WERI-Rb-1 (cell line): ENCODE measurements around the gene NXPE4.
"Not testable (repeated sequence)": the region's sequence is repeated elsewhere in the genome, so short reads cannot be mapped to it uniquely, and the experiment has no call there.

Source experiments
- DNase-seq: peaks from one replicate; pipeline ENCODE4 v3.0.0-alpha.2; 2020
- H3K27ac ChIP-seq: fragments of 250-450 bp; sonication (Bioruptor Pico); 2 replicates; pipeline ENCODE4 v1.5.1; 2020; ENCODE audit warnings: mild to moderate bottlenecking, moderate library complexity
- H3K27me3 ChIP-seq: fragments of 250-450 bp; sonication (Bioruptor Pico); 2 replicates; pipeline ENCODE4 v1.5.1; 2021; ENCODE audit warnings: mild to moderate bottlenecking, low read depth, moderate library complexity; ENCODE audit not compliant: insufficient read depth, severe bottlenecking
- H3K36me3 ChIP-seq: fragments of 250-450 bp; sonication (Bioruptor Pico); 2 replicates; pipeline ENCODE4 v1.5.1; 2020; ENCODE audit warnings: mild to moderate bottlenecking, moderate library complexity
- H3K4me3 ChIP-seq: 2 replicates; pipeline ENCODE4 v1.5.1; 2011; ENCODE audit warnings: low read depth, mild to moderate bottlenecking, control low read depth, low read length
- H3K9me3 ChIP-seq: fragments of 250-450 bp; sonication (Bioruptor Pico); 2 replicates; pipeline ENCODE4 v1.5.1; 2021; ENCODE audit warnings: mild to moderate bottlenecking, moderate library complexity; ENCODE audit not compliant: severe bottlenecking
- TF ChIP-seq, protein P1 (sequence below): IDR thresholded peaks from 2 replicates; pipeline ENCODE4 v1.5.1; 2011; ENCODE audit warnings: low read depth, mild to moderate bottlenecking, control low read depth, inconsistent platforms, low read length

NXPE4 gene

DNA sequence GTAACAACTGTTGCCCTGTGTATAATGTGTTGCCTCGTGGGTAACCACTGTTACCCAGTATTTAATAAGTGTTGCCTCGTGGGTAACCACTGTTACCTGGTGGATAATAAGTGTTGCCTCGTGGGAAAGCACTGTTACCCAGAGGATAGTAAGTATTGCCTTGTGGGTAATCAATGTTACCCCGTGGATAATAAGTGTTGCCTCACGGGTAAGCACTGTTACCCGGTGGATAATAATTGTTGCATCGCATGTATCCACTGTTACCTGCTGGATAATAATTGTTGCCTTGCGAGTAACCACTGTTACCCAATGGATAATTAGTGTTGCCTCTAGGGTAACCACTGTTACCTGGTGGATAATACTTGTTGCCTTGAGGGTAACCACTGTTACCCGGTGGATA lies 17.1 kb upstream of the NXPE4 start:
- no peaks in the 10 kb centered on the region for H3K27me3 ChIP-seq
- peaks cover 53% of the 10 kb centered on the region for H3K9me3 ChIP-seq
- no peak overlapping the region for H3K27ac ChIP-seq
- H3K4me3 ChIP-seq = no peak overlapping the region
- no peak for DNase-seq
- TF ChIP-seq, protein P1, sequence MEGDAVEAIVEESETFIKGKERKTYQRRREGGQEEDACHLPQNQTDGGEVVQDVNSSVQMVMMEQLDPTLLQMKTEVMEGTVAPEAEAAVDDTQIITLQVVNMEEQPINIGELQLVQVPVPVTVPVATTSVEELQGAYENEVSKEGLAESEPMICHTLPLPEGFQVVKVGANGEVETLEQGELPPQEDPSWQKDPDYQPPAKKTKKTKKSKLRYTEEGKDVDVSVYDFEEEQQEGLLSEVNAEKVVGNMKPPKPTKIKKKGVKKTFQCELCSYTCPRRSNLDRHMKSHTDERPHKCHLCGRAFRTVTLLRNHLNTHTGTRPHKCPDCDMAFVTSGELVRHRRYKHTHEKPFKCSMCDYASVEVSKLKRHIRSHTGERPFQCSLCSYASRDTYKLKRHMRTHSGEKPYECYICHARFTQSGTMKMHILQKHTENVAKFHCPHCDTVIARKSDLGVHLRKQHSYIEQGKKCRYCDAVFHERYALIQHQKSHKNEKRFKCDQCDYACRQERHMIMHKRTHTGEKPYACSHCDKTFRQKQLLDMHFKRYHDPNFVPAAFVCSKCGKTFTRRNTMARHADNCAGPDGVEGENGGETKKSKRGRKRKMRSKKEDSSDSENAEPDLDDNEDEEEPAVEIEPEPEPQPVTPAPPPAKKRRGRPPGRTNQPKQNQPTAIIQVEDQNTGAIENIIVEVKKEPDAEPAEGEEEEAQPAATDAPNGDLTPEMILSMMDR = no peak
- no peaks in the 10 kb centered on the region for H3K36me3 ChIP-seq

- not testable (repeated sequence) for H3K27me3 ChIP-seq, DNase-seq, H3K4me3 ChIP-seq, H3K36me3 ChIP-seq, H3K27ac ChIP-seq
- peaks cover 51% of the 10 kb centered on the region for H3K9me3 ChIP-seq
Observed at GRCh38 chr11:114612199-114612598, 16.6 kb upstream of the NXPE4 start.

DNA sequence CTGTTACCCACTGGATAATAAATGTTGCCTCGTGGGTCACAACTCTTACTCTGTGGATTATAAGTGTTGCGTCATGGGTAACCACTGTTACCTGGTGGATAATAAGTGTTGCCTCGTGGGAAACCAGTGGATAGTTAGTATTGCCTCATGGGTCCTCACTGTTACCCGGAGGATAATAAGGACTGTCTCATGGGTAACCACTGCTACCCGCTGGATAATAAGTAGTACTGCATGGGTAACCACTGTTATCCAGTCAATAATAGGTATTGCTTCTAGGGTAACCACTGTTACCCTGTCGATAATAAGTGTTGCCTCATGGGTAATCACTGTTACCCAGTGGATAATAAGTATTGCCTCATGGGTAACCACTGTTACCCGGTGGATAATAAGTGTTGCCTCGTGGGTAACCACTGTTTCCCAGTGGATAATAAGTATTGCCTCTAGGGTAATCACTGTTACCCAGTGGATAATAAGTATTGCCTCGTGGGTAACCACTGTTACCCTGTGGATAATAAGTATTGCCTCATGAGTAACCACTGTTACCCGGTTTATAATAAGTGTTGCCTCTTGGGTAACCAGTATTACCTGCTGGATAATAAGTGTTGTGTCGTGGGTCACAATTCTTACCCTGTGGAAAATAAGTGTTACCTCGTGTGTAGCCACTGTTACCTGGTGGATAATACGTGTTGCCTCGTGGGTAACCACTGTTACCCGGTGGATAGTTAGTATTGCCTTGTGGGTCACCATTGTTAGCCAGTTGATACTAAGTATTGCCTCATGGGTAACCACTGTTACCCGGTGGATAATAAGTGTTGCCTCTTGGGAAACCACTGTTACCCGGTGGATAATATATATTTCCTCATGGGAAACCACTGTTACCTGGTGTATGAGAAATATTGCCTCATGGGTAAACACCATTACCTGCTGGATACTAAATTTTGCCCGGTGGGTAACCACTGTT lies 15.7 kb upstream of the NXPE4 start:
- Histone ChIP-seq H3K27me3 (no peaks in the 10 kb centered on the region), H3K36me3 (no peaks in the 10 kb centered on the region), H3K9me3 (peaks cover 47% of the 10 kb centered on the region), H3K4me3 (no peak overlapping the region), H3K27ac (no peak overlapping the region)
- DNase-seq = no peak
- TF ChIP-seq, protein P1 = no peak

GRCh38 chr11:114610550-114610949 lies 15.0 kb upstream of the NXPE4 start:
- TF ChIP-seq, protein P1 = no peak
- peaks cover 52% of the 10 kb centered on the region for H3K9me3 ChIP-seq
- no peaks in the 10 kb centered on the region for H3K36me3 ChIP-seq
- no peak for DNase-seq
- H3K4me3 ChIP-seq = no peak overlapping the region
- no peaks in the 10 kb centered on the region for H3K27me3 ChIP-seq
- H3K27ac ChIP-seq = no peak overlapping the region

- TF ChIP-seq, protein P1 = no peak
- H3K36me3 ChIP-seq = no peaks in the 10 kb centered on the region
- H3K27me3 ChIP-seq = no peaks in the 10 kb centered on the region
- DNase-seq = no peak
- no peak overlapping the region for H3K27ac ChIP-seq
- H3K4me3 ChIP-seq = no peak overlapping the region
- peaks cover 48% of the 10 kb centered on the region for H3K9me3 ChIP-seq
Observed at GRCh38 chr11:114609429-114609828, 13.8 kb upstream of the NXPE4 start.

DNA sequence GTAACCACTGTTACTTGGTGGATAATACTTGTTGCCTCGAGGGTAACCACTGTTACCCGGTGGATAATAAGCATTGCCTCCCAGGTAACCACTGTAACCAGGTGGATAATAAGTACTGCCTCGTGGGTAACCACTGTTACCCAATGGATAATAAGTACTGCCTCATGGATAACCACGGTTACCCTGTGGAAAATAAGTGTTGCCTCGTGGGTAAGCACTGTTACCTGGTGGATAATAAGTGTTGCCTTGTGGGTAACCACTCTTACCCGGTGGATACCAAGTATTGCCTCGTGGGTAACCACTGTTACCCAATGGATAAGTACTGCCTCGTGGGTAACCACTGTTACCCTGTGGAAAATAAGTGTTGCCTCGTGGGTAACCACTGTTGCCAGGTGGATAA lies 13.0 kb upstream of the NXPE4 start:
- H3K27ac ChIP-seq, H3K36me3 ChIP-seq, DNase-seq, H3K4me3 ChIP-seq, H3K27me3 ChIP-seq: not testable (repeated sequence)
- peaks cover 40% of the 10 kb centered on the region for H3K9me3 ChIP-seq
